HepG2 (cell line): Measurements from ENCODE around the gene ACAP2. TPM values are rescaled to one million over a fixed set of nuclear protein-coding genes. Genes with fewer than 3 reads are reported as not detected.

Experiments used
- ATAC-seq: fragments of 200-7000 bp; cut with Tn5 transposase; 3 replicates; pipeline ENCODE4 v1.9.1; 2020; ENCODE audit warnings: mild to moderate bottlenecking, moderate library complexity
- BruUV-seq: library from RNA; stranded (reverse); fragments of 400-500 nt; replicated peaks from 2 replicates; lab custom pipeline; 2021; lab: Mats Ljungman, UMichigan
- CTCF ChIA-PET: fragments of 300-600 bp; formaldehyde crosslinking; extraction: SDS; loops from one replicate; lab custom pipeline; 2021; ENCODE audit warnings: low total read pairs, inconsistent platforms, low intra/inter-chr PET ratio; lab: Yijun Ruan, JAX
- POLR2A ChIA-PET: fragments of 350-600 bp; sonication (Branson Sonifier 250); formaldehyde crosslinking; loops from one replicate; lab custom pipeline; 2020; ENCODE audit warnings: antibody characterized with exemption, inconsistent platforms; lab: Yijun Ruan, JAX
- DNase-seq: peaks from one replicate; pipeline ENCODE4 v3.0.0-alpha.2; 2015; ENCODE audit warnings: low spot score
- FAIRE-seq: peaks from 3 replicates; lab custom pipeline; 2011; peaks lifted over from hg19 to GRCh38; lab: Jason Lieb, UNC
- H2AFZ ChIP-seq: one replicate; pipeline ENCODE4 v1.6.1; 2011; ENCODE audit warnings: low read length, inconsistent platforms
- H3K27ac ChIP-seq: fragments of 300-600 bp; 3 replicates; pipeline ENCODE4 v1.8.0; 2011; ENCODE audit warnings: mixed run types, mild to moderate bottlenecking, mixed read lengths, low read length, inconsistent platforms; ENCODE audit not compliant: insufficient read depth; ENCODE audit errors: extremely low read length
- H3K27me3 ChIP-seq, 2 experiments: fragments of 200-600 bp in 1 of 2; 2 replicates in 1 of 2; 3 replicates in 1 of 2; pipeline versions ENCODE4 v1.6.0 to v1.8.0; 2011; ENCODE audit warnings: low read length in 2 of 2, mild to moderate bottlenecking in 2 of 2, moderate library complexity in 2 of 2, inconsistent platforms in 1 of 2; ENCODE audit not compliant: insufficient read depth in 2 of 2, control insufficient read depth in 1 of 2
- H3K36me3 ChIP-seq, 2 experiments: fragments of 200-600 bp in 1 of 2; replicated peaks in 1 of 2; 2 replicates in 1 of 2; 3 replicates in 1 of 2; pipeline versions ENCODE4 v1.5.1 to v1.8.0; 2011; ENCODE audit warnings: low read length in 2 of 2, inconsistent platforms in 1 of 2; ENCODE audit not compliant: insufficient read depth in 2 of 2, control insufficient read depth in 1 of 2
- H3K4me1 ChIP-seq: 2 replicates; pipeline ENCODE4 v1.5.1; 2012; ENCODE audit warnings: low read length, inconsistent platforms; ENCODE audit not compliant: insufficient read depth
- H3K4me2 ChIP-seq: 2 replicates; pipeline ENCODE4 v1.6.0; 2011; ENCODE audit warnings: low read depth, low read length, inconsistent platforms
- H3K4me3 ChIP-seq, 3 experiments: fragments of 200-600 bp in 1 of 3; sonication (generic), shearing (Covaris generic) in 1 of 3; replicated peaks in 1 of 3; 2 replicates each; pipeline ENCODE4 v1.5.1; 2011 to 2016; ENCODE audit warnings: low read length in 3 of 3, inconsistent platforms in 2 of 3, low read depth in 2 of 3, mild to moderate bottlenecking in 2 of 3, control low read depth in 1 of 3, mixed read lengths in 1 of 3; ENCODE audit not compliant: insufficient read depth in 1 of 3
- H3K79me2 ChIP-seq: one replicate; pipeline ENCODE4 v1.6.1; 2011; ENCODE audit warnings: low read length, inconsistent platforms; ENCODE audit not compliant: insufficient read depth
- H3K9ac ChIP-seq: 2 replicates; pipeline ENCODE4 v1.6.0; 2011; ENCODE audit warnings: mild to moderate bottlenecking, low read depth, low read length, inconsistent platforms; ENCODE audit not compliant: insufficient read depth
- H3K9me3 ChIP-seq: 2 replicates; pipeline ENCODE4 v1.5.1; 2012; ENCODE audit warnings: mild to moderate bottlenecking, low read length
- H4K20me1 ChIP-seq: 2 replicates; pipeline ENCODE4 v1.6.0; 2011; ENCODE audit warnings: inconsistent platforms, mild to moderate bottlenecking, low read length, moderate library complexity; ENCODE audit not compliant: insufficient read depth
- CEBPG ChIP-seq: IDR thresholded peaks from 2 replicates; pipeline ENCODE4 v1.6.1; 2016
- EP300 ChIP-seq, 3 experiments: sonication (generic) in 1 of 3; formaldehyde crosslinking in 1 of 3; IDR thresholded peaks; 2 replicates each; pipeline versions ENCODE4 v1.5.1 to v1.6.1; 2011 to 2020; ENCODE audit warnings: low read depth in 2 of 3, low read length in 2 of 3, borderline replicate concordance in 1 of 3, improper control_type of control experiment in 1 of 3, mild to moderate bottlenecking in 1 of 3, missing genetic modification reagents in 1 of 3, moderate library complexity in 1 of 3
- RFX5 ChIP-seq: IDR thresholded peaks from 2 replicates; pipeline ENCODE4 v1.6.1; 2011; ENCODE audit warnings: low read depth, low read length, improper control_type of control experiment
- ZFP1 ChIP-seq: IDR thresholded peaks from 2 replicates; pipeline ENCODE4 v1.6.1; 2016
- ZKSCAN1 ChIP-seq: fragments of 150-350 bp; IDR thresholded peaks from 2 replicates; pipeline ENCODE4 v1.6.1; 2014; ENCODE audit warnings: low read length
- ZNF569 ChIP-seq: sonication (generic); formaldehyde crosslinking; IDR thresholded peaks from 2 replicates; pipeline ENCODE4 v1.5.0; 2020; ENCODE audit warnings: mild to moderate bottlenecking, missing genetic modification reagents, moderate library complexity, borderline replicate concordance
- ZNF704 ChIP-seq: sonication (generic); formaldehyde crosslinking; IDR thresholded peaks from 2 replicates; pipeline ENCODE4 v1.8.1; 2023; ENCODE audit warnings: mild to moderate bottlenecking, inconsistent platforms, moderate library complexity, missing genetic modification reagents, borderline replicate concordance
- ZNF75D ChIP-seq: sonication (generic); formaldehyde crosslinking; IDR thresholded peaks from 2 replicates; pipeline ENCODE4 v1.8.1; 2023; ENCODE audit warnings: missing genetic modification reagents, mild to moderate bottlenecking, borderline replicate concordance
- ZNF766 ChIP-seq: sonication (generic); formaldehyde crosslinking; IDR thresholded peaks from 2 replicates; pipeline ENCODE4 v1.5.0; 2020; ENCODE audit warnings: missing genetic modification reagents, borderline replicate concordance
- ZSCAN5A ChIP-seq: sonication (generic); formaldehyde crosslinking; IDR thresholded peaks from 2 replicates; pipeline ENCODE4 v1.8.0; 2022; ENCODE audit warnings: mild to moderate bottlenecking, missing genetic modification reagents, borderline replicate concordance
- WGBS: methylation state at CpG from one replicate; pipeline ENCODE4 v1.1.6; 2017; ENCODE audit warnings: low lambda C conversion rate; 5-methylcytosine and 5-hydroxymethylcytosine counted together
- in situ Hi-C: cut with HindIII; loops from 2 replicates; pipeline ENCODE4 v1.10.0; 2017; ENCODE audit warnings: low pct_unique_long_range_greater_than_20kb; ENCODE audit not compliant: extremely low pct_ligation_motif_present
- intact Hi-C: fragments of 100-400 bp; cut with micrococcal nuclease; formaldehyde crosslinking; loops from one replicate; pipeline ENCODE4 v1.10.0; 2022; ENCODE audit not compliant: unreplicated experiment
- polyA plus RNA-seq, 8 experiments: library from polyadenylated mRNA; depleted of rRNA in 3 of 8; stranded (reverse) in 7 of 8; unstranded in 1 of 8; fragments of >200 nt; fragmentation: Illumina TruSeq in 4 of 8; extraction: Trizol in 4 of 8; gene quantifications; 2 replicates each; pipeline versions ENCODE4 v1.2.1 to v1.2.3, GENCODE V29; 2011 to 2016; ENCODE audit warnings: low read depth in 4 of 8, missing spikeins in 1 of 8, mixed read lengths in 1 of 8; ENCODE audit not compliant: insufficient read depth in 1 of 8
- total RNA-seq, 5 experiments: library from RNA; depleted of rRNA; stranded (reverse); fragments of >200 nt; fragmentation: Illumina TruSeq; extraction: Trizol; gene quantifications; 2 replicates each; pipeline ENCODE4 v1.2.3, GENCODE V29; 2016; ENCODE audit warnings: low read depth in 1 of 5
- TF ChIP-seq, protein P1 (sequence below): sonication (generic); formaldehyde crosslinking; IDR thresholded peaks from 2 replicates; pipeline ENCODE4 v1.4.0; 2020; ENCODE audit warnings: missing genetic modification reagents, borderline replicate concordance
- TF ChIP-seq, protein P2 (sequence below): sonication (generic); formaldehyde crosslinking; IDR thresholded peaks from 2 replicates; pipeline ENCODE4 v1.5.1; 2020; ENCODE audit warnings: missing genetic modification reagents, mild to moderate bottlenecking, borderline replicate concordance

The ACAP2 gene
- total and polyA plus RNA-seq, 2 of the 13 experiments (the other 11 are each of a cell fraction or from before 2014, with no cell fraction given): 7.3 to 23.9 TPM

DNA sequence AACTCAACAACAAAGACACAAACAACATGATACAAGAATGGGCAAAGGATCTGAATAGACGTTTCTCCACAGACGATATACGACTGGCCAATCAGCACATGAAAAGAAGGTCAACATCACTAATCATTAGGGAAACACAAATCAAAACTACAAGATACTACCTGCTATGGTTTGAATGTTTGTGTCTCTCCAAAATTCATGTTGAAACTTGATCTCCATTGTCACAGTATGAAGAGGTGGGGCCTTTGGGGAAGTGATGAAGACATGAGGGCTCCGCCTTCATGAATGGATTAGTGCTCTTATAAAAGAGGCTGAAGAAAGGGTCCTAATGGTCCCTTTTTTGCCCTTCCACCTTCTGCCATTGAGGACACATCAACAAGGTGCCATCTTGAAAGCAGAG lies 32.3 kb downstream of the ACAP2 start:
- BruUV-seq: no TSS peak
- Histone ChIP-seq H3K79me2 (peaks cover 6% of the 10 kb centered on the region), H3K4me2 (no peak overlapping the region), H4K20me1 (no peaks in the 10 kb centered on the region), H3K36me3 (no peaks in the 10 kb centered on the region), H3K9me3 (no peaks in the 10 kb centered on the region), H3K27ac (no peak overlapping the region), H3K9ac (no peak overlapping the region), H2AFZ (no peak overlapping the region), H3K4me1 (no peaks in the 10 kb centered on the region), H3K27me3 (no peaks in the 10 kb centered on the region), H3K4me3 (no peak overlapping the region)
- no peak for ATAC-seq
- FAIRE-seq: no peak
- in situ Hi-C loops: no loop called here
- TF ChIP-seq ZNF75D (CRISPR knock-in tag) (no peak), ZFP1 (no peak), ZNF704 (CRISPR knock-in tag) (no peak), RFX5 (no peak), ZKSCAN1 (no peak), ZNF766 (CRISPR knock-in tag) (no peak), CEBPG (CRISPR knock-in tag) (no peak), ZNF569 (no peak), EP300 (IDR thresholded peaks at IDR 0.05; ENCODE audit: low read depth in 2 of 2, low read length in 2 of 2) (no peak), EP300 (CRISPR knock-in tag; IDR thresholded peaks at IDR 0.05; ENCODE audit: borderline replicate concordance) (no peak), ZSCAN5A (CRISPR knock-in tag) (no peak)
- TF ChIP-seq, protein P1, sequence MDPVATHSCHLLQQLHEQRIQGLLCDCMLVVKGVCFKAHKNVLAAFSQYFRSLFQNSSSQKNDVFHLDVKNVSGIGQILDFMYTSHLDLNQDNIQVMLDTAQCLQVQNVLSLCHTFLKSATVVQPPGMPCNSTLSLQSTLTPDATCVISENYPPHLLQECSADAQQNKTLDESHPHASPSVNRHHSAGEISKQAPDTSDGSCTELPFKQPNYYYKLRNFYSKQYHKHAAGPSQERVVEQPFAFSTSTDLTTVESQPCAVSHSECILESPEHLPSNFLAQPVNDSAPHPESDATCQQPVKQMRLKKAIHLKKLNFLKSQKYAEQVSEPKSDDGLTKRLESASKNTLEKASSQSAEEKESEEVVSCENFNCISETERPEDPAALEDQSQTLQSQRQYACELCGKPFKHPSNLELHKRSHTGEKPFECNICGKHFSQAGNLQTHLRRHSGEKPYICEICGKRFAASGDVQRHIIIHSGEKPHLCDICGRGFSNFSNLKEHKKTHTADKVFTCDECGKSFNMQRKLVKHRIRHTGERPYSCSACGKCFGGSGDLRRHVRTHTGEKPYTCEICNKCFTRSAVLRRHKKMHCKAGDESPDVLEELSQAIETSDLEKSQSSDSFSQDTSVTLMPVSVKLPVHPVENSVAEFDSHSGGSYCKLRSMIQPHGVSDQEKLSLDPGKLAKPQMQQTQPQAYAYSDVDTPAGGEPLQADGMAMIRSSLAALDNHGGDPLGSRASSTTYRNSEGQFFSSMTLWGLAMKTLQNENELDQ (CRISPR knock-in tag): no peak
- TF ChIP-seq, protein P2, sequence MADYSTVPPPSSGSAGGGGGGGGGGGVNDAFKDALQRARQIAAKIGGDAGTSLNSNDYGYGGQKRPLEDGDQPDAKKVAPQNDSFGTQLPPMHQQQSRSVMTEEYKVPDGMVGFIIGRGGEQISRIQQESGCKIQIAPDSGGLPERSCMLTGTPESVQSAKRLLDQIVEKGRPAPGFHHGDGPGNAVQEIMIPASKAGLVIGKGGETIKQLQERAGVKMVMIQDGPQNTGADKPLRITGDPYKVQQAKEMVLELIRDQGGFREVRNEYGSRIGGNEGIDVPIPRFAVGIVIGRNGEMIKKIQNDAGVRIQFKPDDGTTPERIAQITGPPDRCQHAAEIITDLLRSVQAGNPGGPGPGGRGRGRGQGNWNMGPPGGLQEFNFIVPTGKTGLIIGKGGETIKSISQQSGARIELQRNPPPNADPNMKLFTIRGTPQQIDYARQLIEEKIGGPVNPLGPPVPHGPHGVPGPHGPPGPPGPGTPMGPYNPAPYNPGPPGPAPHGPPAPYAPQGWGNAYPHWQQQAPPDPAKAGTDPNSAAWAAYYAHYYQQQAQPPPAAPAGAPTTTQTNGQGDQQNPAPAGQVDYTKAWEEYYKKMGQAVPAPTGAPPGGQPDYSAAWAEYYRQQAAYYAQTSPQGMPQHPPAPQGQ (CRISPR knock-in tag): no peak
- ChIA-PET POLR2A (no interaction called here), CTCF (no interaction called here)
- no peak for DNase-seq
- intact Hi-C loops: no loop called here
- 98% methylated on average over 4 of the region's 4 CpGs for WGBS
